Karpas-422 (cell line): ENCODE results near the gene STMP1. TPM values are rescaled to one million over a fixed set of nuclear protein-coding genes. Genes with fewer than 3 reads are reported as not detected.
"Not testable (repeated sequence)": the region's sequence is repeated elsewhere in the genome, so short reads cannot be mapped to it uniquely, and the experiment has no call there.

ENCODE experiments used
- DNase-seq: peaks from one replicate; pipeline ENCODE4 v3.0.0-alpha.2; 2015
- H2AFZ ChIP-seq: fragments of 200-600 bp; sonication (generic); 2 replicates; pipeline ENCODE4 v1.6.1; 2014; ENCODE audit warnings: antibody characterized with exemption, low read length, mixed read lengths
- H3K27ac ChIP-seq: fragments of 200-600 bp; sonication (generic); 2 replicates; pipeline ENCODE4 v1.5.1; 2014; ENCODE audit warnings: mild to moderate bottlenecking, low read length, moderate library complexity
- H3K27me3 ChIP-seq: fragments of 200-600 bp; sonication (generic); 2 replicates; pipeline ENCODE4 v1.6.1; 2014; ENCODE audit warnings: low read length, mixed read lengths
- H3K36me3 ChIP-seq: fragments of 200-600 bp; sonication (generic); 2 replicates; pipeline ENCODE4 v1.6.1; 2014; ENCODE audit warnings: low read length, mixed read lengths; ENCODE audit not compliant: insufficient read depth
- H3K4me1 ChIP-seq: fragments of 200-600 bp; sonication (generic); 2 replicates; pipeline ENCODE4 v1.6.1; 2014; ENCODE audit warnings: mild to moderate bottlenecking, low read length, mixed read lengths
- H3K4me2 ChIP-seq: fragments of 200-600 bp; sonication (generic); 2 replicates; pipeline ENCODE4 v1.6.1; 2014; ENCODE audit warnings: low read length, low read depth, mild to moderate bottlenecking; ENCODE audit not compliant: poor library complexity, severe bottlenecking
- H3K4me3 ChIP-seq: fragments of 200-600 bp; sonication (generic); 2 replicates; pipeline ENCODE4 v1.5.1; 2014; ENCODE audit warnings: mild to moderate bottlenecking, antibody characterized with exemption, low read length, mixed read lengths
- H3K79me2 ChIP-seq: fragments of 200-600 bp; sonication (generic); 2 replicates; pipeline ENCODE4 v1.6.1; 2014; ENCODE audit warnings: mild to moderate bottlenecking, low read length, mixed read lengths
- H3K9ac ChIP-seq: fragments of 200-600 bp; sonication (generic); 2 replicates; pipeline ENCODE4 v1.6.0; 2014; ENCODE audit warnings: low read length
- H3K9me2 ChIP-seq: fragments of 200-600 bp; sonication (generic), shearing (Covaris generic); replicated peaks from 2 replicates; pipeline ENCODE4 v1.6.0; 2014; ENCODE audit warnings: mild to moderate bottlenecking, low read length, moderate library complexity; ENCODE audit not compliant: insufficient read depth
- H3K9me3 ChIP-seq: fragments of 300-700, 200-600 bp; sonication (generic); 2 replicates; pipeline ENCODE4 v1.6.1; 2014; ENCODE audit warnings: low read length, mixed read lengths
- H4K20me1 ChIP-seq: fragments of 200-600 bp; sonication (generic); 2 replicates; pipeline ENCODE4 v1.6.1; 2014; ENCODE audit warnings: mild to moderate bottlenecking, antibody characterized with exemption, low read length, low read depth; ENCODE audit not compliant: insufficient read depth
- total RNA-seq: library from RNA; depleted of rRNA; stranded (reverse); fragments of >200 nt; shearing (Covaris generic); gene quantifications from 2 replicates; pipeline ENCODE4 v1.2.3, GENCODE V29; 2014; ENCODE audit warnings: low replicate concordance

STMP1 gene
- total RNA-seq, 1 experiment from 2014 or later, result 30.4 TPM

DNA sequence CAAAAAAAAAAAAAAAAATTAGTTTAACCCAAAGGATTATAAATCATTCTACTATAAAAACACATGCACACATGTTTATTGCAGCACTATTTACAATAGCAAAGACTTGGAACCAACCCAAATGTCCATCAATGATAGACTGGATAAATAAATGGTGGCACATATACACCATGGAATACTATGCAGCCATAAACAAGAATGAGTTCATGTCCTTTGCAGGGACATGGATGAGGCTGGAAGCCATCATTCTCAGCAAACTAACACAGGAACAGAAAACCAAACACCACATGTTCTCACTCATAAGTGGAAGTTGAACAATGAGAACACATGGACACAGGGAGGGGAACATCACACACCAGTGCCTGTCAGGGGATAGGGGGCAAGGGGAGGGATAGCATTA, 22.6 kb upstream of the STMP1 start:
- not testable (repeated sequence) for DNase-seq, H3K9me2 ChIP-seq, H4K20me1 ChIP-seq, H3K4me1 ChIP-seq, H3K9me3 ChIP-seq, H2AFZ ChIP-seq, H3K4me3 ChIP-seq, H3K9ac ChIP-seq, H3K27me3 ChIP-seq, H3K79me2 ChIP-seq, H3K27ac ChIP-seq, H3K4me2 ChIP-seq
- peaks cover 53% of the 10 kb centered on the region for H3K36me3 ChIP-seq

DNA sequence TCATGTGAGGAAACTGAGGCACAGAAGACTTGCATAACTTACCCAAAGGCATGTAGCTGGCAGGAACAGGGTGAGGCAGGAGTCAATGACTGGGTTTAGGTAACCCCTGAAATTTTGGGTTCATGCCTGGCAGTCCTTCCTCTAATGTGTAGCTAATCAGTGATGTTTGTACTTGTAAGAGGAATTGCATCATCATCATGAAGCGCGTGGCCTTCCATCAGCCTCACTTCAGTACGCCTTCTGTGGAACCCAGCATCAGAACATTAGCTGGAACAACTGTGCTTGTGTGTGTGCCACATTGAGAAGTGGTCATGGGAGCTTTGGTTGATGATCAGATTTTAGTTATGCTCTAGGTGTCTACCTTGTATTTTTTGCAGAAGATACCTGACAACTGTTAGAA, 18.2 kb upstream of the STMP1 start:
- Histone ChIP-seq H3K4me3 (no peak overlapping the region), H3K4me1 (no peaks in the 10 kb centered on the region), H3K36me3 (peaks cover 37% of the 10 kb centered on the region), H3K4me2 (no peak overlapping the region), H3K9me3 (no peaks in the 10 kb centered on the region), H3K27me3 (no peaks in the 10 kb centered on the region), H3K9ac (no peak overlapping the region), H2AFZ (no peak overlapping the region), H4K20me1 (no peaks in the 10 kb centered on the region), H3K9me2 (no peaks in the 10 kb centered on the region), H3K27ac (no peak overlapping the region), H3K79me2 (no peaks in the 10 kb centered on the region; the same call in 1 of the 2 replicates)
- no peak for DNase-seq

DNA sequence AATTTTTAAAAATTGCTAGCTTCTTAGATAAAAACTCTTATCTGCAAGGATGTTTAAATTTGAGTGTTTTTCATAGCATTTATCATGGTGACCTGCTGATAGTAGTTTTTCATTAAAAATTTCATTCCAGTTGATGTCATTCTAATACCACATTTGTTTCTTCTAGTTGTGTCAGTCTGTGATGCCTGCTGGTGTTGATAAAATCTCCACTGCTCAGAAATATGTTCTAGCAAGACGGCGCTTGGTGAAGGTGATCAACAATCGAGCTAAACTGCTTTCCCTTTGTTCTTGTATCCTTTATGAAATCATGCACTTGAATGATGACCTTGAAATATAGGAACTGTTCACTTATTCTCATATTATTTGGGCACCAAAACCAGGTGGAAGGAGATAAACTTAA, 17.6 kb upstream of the STMP1 start:
- Histone ChIP-seq H3K4me1 (no peaks in the 10 kb centered on the region), H3K36me3 (peaks cover 38% of the 10 kb centered on the region; the same call in 1 of the 2 replicates), H3K9me2 (no peaks in the 10 kb centered on the region), H3K4me2 (no peak overlapping the region), H3K4me3 (no peak overlapping the region), H3K27ac (no peak overlapping the region), H3K9ac (no peak overlapping the region), H4K20me1 (no peaks in the 10 kb centered on the region), H3K79me2 (no peaks in the 10 kb centered on the region; the same call in 1 of the 2 replicates), H3K27me3 (no peaks in the 10 kb centered on the region), H2AFZ (no peak overlapping the region), H3K9me3 (no peaks in the 10 kb centered on the region)
- DNase-seq, result no peak

DNA sequence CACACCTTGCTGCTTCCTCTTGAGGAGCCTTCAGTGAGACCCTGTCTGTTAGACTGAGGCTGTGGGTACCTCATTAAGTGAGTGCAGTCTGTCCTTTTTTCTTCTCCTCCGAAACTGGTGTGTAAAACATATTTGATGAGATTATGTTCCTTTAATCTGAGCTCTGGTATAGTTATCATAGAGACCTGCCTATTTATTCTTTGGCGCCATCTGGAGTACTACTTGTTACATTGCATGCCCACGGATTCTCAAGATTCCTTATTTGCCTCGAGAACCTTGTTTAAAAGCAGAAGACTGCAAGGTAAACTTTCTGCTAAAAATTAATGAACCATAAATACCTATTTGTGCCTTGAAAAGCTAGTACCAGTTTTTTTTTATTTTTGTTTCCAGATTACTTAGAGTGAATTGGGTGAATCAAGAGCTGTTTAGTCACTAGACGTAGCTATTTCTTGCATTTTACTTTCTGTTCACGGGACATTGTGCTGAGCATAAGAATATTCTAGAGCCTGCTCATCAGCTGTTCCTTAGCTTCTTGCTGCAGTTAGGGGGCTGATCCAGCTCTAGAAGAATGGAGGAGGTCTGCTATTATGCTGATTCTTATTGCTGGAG, 16.9 kb upstream of the STMP1 start:
- H3K27ac ChIP-seq, result no peak overlapping the region
- H3K4me2 ChIP-seq, result no peak overlapping the region
- no peaks in the 10 kb centered on the region for H3K27me3 ChIP-seq
- no peaks in the 10 kb centered on the region for H4K20me1 ChIP-seq
- H3K9me2 ChIP-seq, result no peaks in the 10 kb centered on the region
- H2AFZ ChIP-seq, result no peak overlapping the region
- peak; percentile 78 for DNase-seq
- H3K79me2 ChIP-seq, result no peaks in the 10 kb centered on the region; the same call in 1 of the 2 replicates
- H3K4me3 ChIP-seq, result no peak overlapping the region
- H3K36me3 ChIP-seq, result peaks cover 35% of the 10 kb centered on the region; the same call in 1 of the 2 replicates
- no peak overlapping the region for H3K9ac ChIP-seq
- H3K4me1 ChIP-seq, result no peaks in the 10 kb centered on the region
- no peaks in the 10 kb centered on the region for H3K9me3 ChIP-seq

DNA sequence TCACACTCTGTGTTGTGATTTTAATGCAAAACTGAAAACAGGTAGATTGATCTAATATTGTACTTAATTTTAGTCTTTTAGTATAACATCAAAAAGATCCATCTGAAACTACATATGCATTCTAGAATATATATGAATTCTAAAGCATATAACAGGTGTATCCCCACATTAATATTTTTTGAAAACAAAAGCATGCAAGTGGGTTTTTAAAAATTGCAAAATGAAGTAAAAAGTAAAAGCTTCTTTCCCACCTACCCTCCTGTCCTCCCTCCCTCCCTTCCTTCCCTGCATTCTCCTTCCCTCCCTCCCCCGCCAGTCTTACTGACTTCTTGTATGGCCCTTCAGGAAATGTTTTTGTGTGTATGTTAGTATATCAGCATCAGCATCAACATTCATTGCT, 14.6 kb upstream of the STMP1 start:
- DNase-seq, result no peak
- Histone ChIP-seq H3K9me3 (no peaks in the 10 kb centered on the region), H3K36me3 (peaks cover 29% of the 10 kb centered on the region; the same call in 1 of the 2 replicates), H3K4me1 (no peaks in the 10 kb centered on the region), H3K27ac (no peak overlapping the region), H3K4me2 (no peak overlapping the region), H3K9me2 (no peaks in the 10 kb centered on the region), H4K20me1 (no peaks in the 10 kb centered on the region), H3K4me3 (no peak overlapping the region), H3K27me3 (no peaks in the 10 kb centered on the region), H3K79me2 (no peaks in the 10 kb centered on the region; the same call in 1 of the 2 replicates), H3K9ac (no peak overlapping the region), H2AFZ (no peak overlapping the region)

DNA sequence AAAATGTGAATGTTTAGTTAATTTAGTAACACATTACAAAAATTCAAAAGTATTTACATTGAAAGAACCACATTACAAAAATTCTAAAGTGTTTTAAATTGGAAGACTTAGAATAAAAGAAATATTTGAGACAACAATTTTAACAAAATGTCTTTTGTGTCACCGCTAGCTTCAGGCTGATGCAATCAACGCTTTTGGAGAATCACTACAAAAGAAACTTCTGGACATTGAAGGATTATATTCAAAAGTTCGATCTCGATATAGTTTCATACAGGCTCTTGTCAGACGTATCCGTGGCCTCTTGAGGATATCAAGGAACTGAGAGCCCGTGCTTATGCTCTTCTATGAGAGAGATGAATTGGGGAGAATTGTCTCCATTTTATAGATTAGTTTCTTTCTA, 14.1 kb upstream of the STMP1 start:
- Histone ChIP-seq H3K9me2 (no peaks in the 10 kb centered on the region), H3K79me2 (no peaks in the 10 kb centered on the region; the same call in 1 of the 2 replicates), H2AFZ (no peak overlapping the region), H3K27ac (no peak overlapping the region), H4K20me1 (no peaks in the 10 kb centered on the region), H3K9me3 (no peaks in the 10 kb centered on the region), H3K4me3 (no peak overlapping the region), H3K36me3 (peaks cover 29% of the 10 kb centered on the region; the same call in 1 of the 2 replicates), H3K4me1 (no peaks in the 10 kb centered on the region), H3K9ac (no peak overlapping the region), H3K4me2 (no peak overlapping the region), H3K27me3 (no peaks in the 10 kb centered on the region)
- no peak for DNase-seq

DNA sequence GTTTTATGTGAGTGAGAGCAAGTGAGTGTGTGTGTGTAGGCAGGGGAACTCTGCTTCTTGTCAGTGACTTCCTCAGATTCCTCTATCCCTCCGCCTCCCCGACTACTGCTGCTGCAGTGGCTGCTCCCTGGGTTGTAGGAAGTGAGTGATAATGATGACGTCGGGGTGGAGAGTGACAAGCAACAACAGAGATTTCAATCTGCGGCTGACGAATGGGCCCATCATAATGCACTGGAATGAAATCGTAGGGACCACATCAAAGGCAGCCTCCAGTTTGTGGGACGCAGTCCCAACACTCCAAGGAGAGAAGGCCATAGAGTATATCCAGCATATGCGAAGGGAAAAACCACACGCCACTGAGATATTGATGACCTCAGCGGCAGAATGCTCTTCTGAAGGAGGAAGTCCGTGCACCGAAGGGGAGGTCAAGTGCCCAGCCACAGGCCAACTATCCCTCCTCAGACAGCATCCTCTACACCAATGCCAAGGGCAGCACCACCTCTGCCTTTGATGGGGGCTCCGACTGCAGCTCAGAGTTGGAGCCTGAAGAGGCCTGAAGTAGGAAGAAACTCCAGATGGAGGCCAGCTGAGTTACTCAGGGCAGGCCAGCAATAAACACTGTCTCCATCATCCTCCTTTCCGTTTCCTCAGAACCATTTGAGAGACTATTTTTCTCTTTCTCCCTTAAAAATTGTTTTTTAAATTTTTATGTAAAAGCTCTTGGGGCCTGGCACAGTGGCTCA, 11.3 kb upstream of the STMP1 start:
- H4K20me1 ChIP-seq, result no peaks in the 10 kb centered on the region
- no peaks in the 10 kb centered on the region for H3K9me3 ChIP-seq
- no peak overlapping the region for H3K9ac ChIP-seq
- no peak overlapping the region for H3K27ac ChIP-seq
- peaks cover 23% of the 10 kb centered on the region; the same call in 1 of the 2 replicates for H3K36me3 ChIP-seq
- no peaks in the 10 kb centered on the region for H3K27me3 ChIP-seq
- no peak for DNase-seq
- no peaks in the 10 kb centered on the region for H3K4me1 ChIP-seq
- H3K79me2 ChIP-seq, result no peaks in the 10 kb centered on the region
- H3K4me3 ChIP-seq, result no peak overlapping the region
- H3K4me2 ChIP-seq, result no peak overlapping the region
- no peak overlapping the region for H2AFZ ChIP-seq
- no peaks in the 10 kb centered on the region for H3K9me2 ChIP-seq

DNA sequence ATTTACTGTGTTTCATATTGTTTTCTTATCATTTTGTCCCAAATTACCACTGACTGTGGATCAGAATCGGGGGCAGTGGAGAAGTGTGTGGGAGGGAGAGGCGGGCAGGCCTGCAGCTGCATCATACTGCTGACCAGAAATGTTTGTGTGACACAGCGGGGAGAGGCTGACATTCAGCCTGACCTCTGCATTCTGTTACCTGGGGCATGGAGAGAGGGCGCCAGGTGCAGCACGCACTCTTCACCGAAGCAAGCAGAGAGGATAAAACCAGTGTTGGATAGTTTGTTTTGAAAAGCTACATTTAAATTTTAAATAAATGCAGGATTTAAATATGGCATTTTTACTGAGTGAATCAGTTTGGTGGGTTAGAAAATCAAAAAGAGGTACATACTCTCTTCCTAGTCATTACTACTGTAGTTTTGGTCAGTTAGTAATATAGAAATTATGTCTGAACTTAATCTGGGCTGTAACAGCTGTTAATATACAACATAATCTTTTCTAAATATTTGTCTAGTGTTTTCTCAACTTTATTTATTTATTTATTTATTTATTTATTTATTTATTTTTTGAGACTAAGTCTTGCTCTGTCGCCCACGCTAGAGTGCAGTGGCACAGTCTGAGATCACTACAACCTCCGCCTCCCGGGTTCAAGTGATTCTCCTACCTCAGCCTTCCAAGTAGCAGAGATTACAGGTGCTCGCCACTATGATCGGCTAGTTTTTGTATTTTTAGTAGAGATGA, 8.8 kb upstream of the STMP1 start:
- H3K4me2 ChIP-seq, result no peak overlapping the region
- no peaks in the 10 kb centered on the region for H3K79me2 ChIP-seq
- H2AFZ ChIP-seq, result no peak overlapping the region
- no peaks in the 10 kb centered on the region for H3K9me3 ChIP-seq
- H3K4me1 ChIP-seq, result no peaks in the 10 kb centered on the region
- H4K20me1 ChIP-seq, result no peaks in the 10 kb centered on the region
- H3K9ac ChIP-seq, result no peak overlapping the region
- no peaks in the 10 kb centered on the region for H3K27me3 ChIP-seq
- H3K27ac ChIP-seq, result no peak overlapping the region
- no peak overlapping the region for H3K4me3 ChIP-seq
- DNase-seq, result no peak
- no peaks in the 10 kb centered on the region for H3K9me2 ChIP-seq
- H3K36me3 ChIP-seq, result peaks cover 8% of the 10 kb centered on the region; the same call in 1 of the 2 replicates
